NCI-H2171 (cell line): ENCODE results near the gene LYPD1.
"Not testable (repeated sequence)": the region's sequence is repeated elsewhere in the genome, so short reads cannot be mapped to it uniquely, and the experiment has no call there.

Experiments used
- DNase-seq: peaks from one replicate; lab custom pipeline; 2025; lab: John Stamatoyannopoulos, UW

LYPD1 gene

GRCh38 chr2:132669908-132670495 is at the start of gene LYPD1:
Gene LYPD1 (minus strand): TSS chr2:132670205. CDS start chr2:132669932, 273 bp downstream.
- DNase-seq = no peak

- DNase-seq = no peak
Observed at GRCh38 chr2:132719480-132719879, 49.5 kb upstream of the LYPD1 start.

GRCh38 chr2:132716954-132717353 is 46.9 kb upstream of the LYPD1 start:
- no peak for DNase-seq

- no peak for DNase-seq
Observed at GRCh38 chr2:132715386-132716351, 45.7 kb upstream of the LYPD1 start.

- DNase-seq = no peak
Observed at GRCh38 chr2:132703396-132703795, 33.4 kb upstream of the LYPD1 start.

GRCh38 chr2:132701810-132702209 is 31.8 kb upstream of the LYPD1 start:
- DNase-seq = no peak

GRCh38 chr2:132699802-132700201 is 29.8 kb upstream of the LYPD1 start:
- DNase-seq = not testable (repeated sequence)

- DNase-seq = not testable (repeated sequence)
Observed at GRCh38 chr2:132698347-132698746, 28.3 kb upstream of the LYPD1 start.

- no peak for DNase-seq
Observed at GRCh38 chr2:132697556-132698205, 27.7 kb upstream of the LYPD1 start.

- no peak for DNase-seq
Observed at GRCh38 chr2:132692816-132693215, 22.8 kb upstream of the LYPD1 start.

GRCh38 chr2:132691556-132691955 is 21.6 kb upstream of the LYPD1 start:
- no peak for DNase-seq

GRCh38 chr2:132690664-132691303 is 20.8 kb upstream of the LYPD1 start:
- no peak for DNase-seq

- DNase-seq = no peak
Observed at GRCh38 chr2:132681766-132682165, 11.8 kb upstream of the LYPD1 start.

GRCh38 chr2:132680544-132680943 is 10.5 kb upstream of the LYPD1 start:
- DNase-seq = no peak

- DNase-seq = no peak
Observed at GRCh38 chr2:132678483-132678882, 8.5 kb upstream of the LYPD1 start.

- DNase-seq = no peak
Observed at GRCh38 chr2:132677661-132678060, 7.7 kb upstream of the LYPD1 start.

GRCh38 chr2:132676999-132677398 is 7.0 kb upstream of the LYPD1 start:
- no peak for DNase-seq

- no peak for DNase-seq
Observed at GRCh38 chr2:132671151-132671835, 1.3 kb upstream of the LYPD1 start.

- no peak for DNase-seq
Observed at GRCh38 chr2:132670496-132671150, 618 bp upstream of the LYPD1 start.

- DNase-seq = no peak
Observed at GRCh38 chr2:132668987-132669907, 758 bp downstream of the LYPD1 start.
